GM15510 (cell line): Measurements from ENCODE around the gene ADARB2.

Source experiments
- POLR2A ChIP-seq: IDR thresholded peaks from 3 replicates; pipeline ENCODE4 v1.6.1; 2011; ENCODE audit warnings: borderline replicate concordance; ENCODE audit not compliant: insufficient read length; ENCODE audit errors: extremely low read depth

Gene ADARB2

DNA sequence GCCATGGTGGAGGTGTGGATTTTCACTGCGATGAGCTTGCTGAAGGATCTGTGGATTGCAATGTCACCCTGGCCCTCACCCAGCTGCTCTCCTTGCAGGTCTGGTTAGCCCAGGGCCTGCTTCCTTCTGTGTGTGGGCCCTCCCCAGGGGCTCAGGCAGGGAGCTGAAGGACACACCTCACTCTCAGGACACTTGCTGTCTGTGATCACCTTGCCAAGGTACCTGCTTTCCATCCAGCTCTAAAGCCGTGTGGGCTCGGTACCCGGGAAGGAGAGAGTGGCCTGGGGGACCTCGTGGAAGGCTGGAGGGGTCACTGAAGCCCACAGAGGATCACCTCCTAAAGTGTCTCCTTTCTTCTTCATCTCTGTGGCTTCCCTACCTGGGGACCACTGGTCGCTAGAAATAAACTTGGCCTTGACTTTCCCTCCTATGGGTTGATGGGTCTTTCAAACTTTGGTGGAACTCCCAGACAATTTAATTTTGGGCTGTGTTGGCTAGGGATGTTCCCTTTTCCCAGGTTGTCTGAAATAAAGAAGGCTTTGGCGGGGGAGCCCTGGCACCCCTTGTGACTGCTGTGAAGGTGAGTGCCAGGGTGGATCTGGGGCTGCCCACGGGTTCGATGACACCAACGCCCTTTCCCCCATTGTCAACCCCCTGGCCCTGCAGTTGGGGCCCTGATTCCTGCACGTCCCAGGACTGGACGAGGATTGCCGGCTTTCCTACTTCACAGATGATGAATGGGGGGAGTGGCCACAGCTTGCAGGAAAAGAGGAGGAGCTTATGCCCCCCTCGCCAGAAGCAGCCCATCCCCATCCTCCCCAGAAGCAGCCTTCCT is 331.0 kb downstream of the ADARB2 start:
- no peak for TF ChIP-seq POLR2A

- TF ChIP-seq POLR2A: no peak
Measured at GRCh38 chr10:1404323-1405260, 332.7 kb downstream of the ADARB2 start.

DNA sequence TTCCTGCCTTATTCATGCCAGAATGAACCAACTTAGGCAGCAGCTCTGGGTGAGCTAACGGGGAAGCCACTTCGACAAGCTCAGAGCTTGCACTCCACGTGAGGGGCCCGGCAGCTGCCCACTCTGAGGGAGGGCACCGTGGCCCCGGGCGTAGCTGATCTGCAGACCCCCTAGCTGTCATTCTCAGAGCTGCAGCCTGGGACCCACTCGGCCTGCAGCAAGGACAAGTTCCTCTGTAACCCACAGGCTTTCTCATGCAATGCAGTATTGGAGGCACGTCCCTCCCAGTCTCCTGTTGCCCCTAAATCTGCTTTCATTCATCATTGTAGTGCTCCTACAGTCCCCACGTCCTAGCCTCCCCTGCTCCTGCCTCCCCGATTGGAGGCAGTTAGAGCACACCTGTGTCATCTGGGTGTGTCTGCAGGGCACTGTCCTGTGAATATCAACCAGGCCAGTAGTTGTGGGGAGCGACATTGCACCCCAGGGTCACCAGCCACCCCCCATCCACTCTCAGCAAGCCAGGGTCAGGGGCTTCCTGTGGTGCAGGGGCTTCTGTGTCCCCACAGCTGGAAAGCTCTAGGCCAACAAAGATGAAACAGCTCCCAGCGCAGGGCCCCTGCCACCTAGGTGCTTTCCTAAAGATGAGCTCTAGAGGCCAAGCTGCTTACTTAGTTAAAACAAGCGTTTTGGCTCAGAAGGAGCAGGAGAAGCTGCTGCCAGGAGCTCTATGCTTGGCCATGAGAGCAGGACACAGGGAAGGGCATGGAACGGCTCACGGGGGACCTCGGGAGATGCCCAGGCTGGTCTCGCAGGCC is 333.6 kb downstream of the ADARB2 start:
- TF ChIP-seq POLR2A: no peak

- TF ChIP-seq POLR2A: no peak
Measured at GRCh38 chr10:1402816-1403507, 334.4 kb downstream of the ADARB2 start.

GRCh38 chr10:1402016-1402770 is 335.1 kb downstream of the ADARB2 start:
- no peak for TF ChIP-seq POLR2A

DNA sequence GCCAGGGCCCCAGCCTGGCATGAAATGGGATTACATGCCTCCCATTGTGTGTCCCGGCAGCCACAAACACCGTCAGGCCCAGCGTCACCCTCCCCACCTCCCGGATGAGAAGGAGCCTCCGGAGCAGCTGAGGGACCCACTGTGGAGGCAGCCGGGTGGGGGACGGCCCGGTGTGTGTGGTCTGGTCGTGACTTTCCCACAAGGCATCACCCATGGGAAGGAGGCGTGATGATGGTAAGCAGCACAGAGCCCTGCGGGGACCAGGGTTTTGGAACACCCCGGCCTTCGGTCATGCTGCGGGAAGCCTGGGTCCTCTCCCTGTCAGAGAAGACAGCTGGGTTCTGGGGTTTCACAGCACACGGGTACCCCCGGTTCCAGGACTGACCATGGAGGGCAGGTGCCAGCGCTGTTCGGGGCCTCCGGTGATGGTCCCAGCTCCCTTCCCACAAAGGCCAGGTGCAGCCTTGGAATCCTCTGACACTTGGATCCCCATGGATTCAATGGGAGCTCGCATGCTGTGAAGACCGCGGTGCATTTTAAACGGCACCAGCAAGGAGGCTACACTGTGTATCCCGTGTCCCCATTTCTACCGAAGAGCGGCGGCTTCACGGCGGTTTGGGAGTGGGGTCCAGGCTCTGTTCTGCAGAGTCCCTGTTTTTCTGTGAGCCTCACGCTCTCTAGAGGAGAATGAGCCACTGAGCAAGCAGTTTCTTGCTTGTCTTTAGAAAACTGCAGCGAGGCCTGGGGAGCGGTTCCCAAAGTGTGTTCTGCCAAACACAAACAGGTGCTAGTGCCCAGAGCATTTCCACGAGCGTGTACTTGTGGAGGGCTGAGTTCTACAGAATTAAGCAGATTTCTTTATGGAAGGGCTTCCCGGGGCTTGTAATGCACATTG is 336.0 kb downstream of the ADARB2 start:
- TF ChIP-seq POLR2A: no peak

GRCh38 chr10:1400101-1401070 is 336.9 kb downstream of the ADARB2 start:
- TF ChIP-seq POLR2A: no peak

- TF ChIP-seq POLR2A: no peak
Measured at GRCh38 chr10:1399431-1400100, 337.8 kb downstream of the ADARB2 start.

- TF ChIP-seq POLR2A: no peak
Measured at GRCh38 chr10:1398626-1399410, 338.5 kb downstream of the ADARB2 start.

DNA sequence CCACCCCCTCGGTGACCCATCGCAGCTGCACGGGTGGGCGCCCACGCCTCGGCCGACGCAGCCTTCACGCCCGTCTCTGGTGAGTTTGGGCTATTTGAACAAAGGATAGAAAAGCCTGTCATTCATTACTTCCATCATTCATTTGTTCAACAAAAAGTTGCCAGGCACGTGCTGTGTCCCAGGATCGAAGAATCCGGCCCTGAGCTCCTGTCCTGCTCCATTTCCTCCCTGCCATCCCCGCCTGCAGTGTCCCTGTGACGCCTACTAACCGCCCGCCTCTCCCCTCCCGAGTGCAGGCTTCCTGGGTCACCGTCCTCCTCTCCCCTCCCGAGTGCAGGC is 341.1 kb downstream of the ADARB2 start:
- TF ChIP-seq POLR2A: no peak

DNA sequence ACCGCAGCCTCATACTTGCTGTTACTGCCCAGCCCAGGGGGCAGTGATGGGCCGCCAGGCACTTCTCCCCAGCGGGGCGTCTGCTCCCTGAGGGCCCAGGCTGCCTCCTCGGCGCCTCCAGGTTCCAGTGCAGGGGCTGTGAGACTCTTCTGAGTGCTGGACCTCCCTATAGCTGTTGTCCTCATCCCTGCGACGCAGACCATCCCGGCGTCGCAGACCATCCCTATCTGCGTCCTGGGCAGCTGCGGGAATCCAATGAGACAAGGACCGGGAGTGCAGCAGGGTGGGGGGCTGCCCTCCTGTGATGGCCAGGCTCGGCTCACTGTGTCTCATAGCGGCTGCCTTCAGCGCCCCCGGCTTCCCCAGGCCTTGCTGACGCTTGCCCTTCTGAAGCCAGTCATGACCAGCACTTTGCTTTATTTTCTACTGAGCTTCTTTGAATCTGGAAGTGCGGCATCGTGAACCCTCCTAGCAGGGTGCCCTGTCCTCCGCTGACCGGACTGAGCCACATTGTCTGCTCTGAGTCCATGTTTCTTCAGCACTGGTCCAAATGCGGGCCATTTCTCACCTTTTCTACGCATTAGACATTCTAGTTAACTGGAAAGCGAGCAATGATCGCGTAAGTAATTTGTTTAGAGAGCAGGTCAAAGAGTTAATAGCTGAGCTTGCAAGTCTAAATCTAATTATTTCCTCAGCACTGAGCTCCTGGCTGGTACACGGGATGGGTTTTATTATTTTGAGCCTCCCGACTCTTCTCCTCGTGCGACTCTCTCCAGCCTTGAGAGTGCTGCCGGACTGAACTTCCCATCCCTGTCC is 341.6 kb downstream of the ADARB2 start:
- TF ChIP-seq POLR2A: no peak
